ENCODE results near the gene DPP9. TPM values are rescaled to one million over a fixed set of nuclear protein-coding genes. Genes with fewer than 3 reads are reported as not detected.

DPP9 gene
- total RNA-seq, 1 donor from 2014 or later, result 17.1 TPM

DNA sequence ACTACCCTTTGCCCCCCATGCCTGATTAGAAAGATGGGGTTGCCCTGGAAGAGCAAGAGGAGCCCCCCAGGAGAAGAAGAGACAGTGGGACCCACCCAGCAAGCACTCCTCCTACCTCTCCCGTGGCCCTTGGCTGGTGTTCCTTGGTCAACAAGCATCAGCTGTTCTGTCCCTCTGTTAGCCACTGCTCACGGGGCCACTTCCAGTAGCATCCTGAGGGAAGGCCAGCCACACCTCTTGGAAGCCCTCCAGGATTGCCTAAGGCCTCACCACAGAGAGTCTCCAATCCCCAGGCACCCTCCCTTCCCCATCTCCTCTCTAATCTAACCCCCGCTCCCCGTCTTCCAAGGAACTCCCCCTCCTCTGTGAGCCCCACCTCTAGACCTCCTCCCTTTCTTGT, 15.1 kb upstream of the DPP9 start:
- DNase-seq (ENCODE audit: low spot score), result no peak
- H3F3A ChIP-seq (ENCODE audit: low read depth), result peaks cover 11% of the 10 kb centered on the region
- H3K4me2 ChIP-seq, result peak overlapping the region; percentile 69
- H3K4me1 ChIP-seq, result peaks cover 23% of the 10 kb centered on the region
- Mint-ChIP-seq H3K4me3 (peak overlapping the region; percentile 48), H3K36me3 (no peaks in the 10 kb centered on the region), H3K9me3 (no peaks in the 10 kb centered on the region), H3K27ac (no peak overlapping the region), H3K27me3 (ENCODE audit: insufficient read depth, low read depth) (peaks cover 9% of the 10 kb centered on the region), H3K4me1 (peaks cover 15% of the 10 kb centered on the region)
- no peak overlapping the region for H2AFZ ChIP-seq (replicated peaks)
- TF ChIP-seq EZH2phosphoT487 (IDR thresholded peaks at IDR 0.05) (no peak), EZH2 (IDR thresholded peaks at IDR 0.05) (no peak)
- TF ChIP-seq, protein P1, sequence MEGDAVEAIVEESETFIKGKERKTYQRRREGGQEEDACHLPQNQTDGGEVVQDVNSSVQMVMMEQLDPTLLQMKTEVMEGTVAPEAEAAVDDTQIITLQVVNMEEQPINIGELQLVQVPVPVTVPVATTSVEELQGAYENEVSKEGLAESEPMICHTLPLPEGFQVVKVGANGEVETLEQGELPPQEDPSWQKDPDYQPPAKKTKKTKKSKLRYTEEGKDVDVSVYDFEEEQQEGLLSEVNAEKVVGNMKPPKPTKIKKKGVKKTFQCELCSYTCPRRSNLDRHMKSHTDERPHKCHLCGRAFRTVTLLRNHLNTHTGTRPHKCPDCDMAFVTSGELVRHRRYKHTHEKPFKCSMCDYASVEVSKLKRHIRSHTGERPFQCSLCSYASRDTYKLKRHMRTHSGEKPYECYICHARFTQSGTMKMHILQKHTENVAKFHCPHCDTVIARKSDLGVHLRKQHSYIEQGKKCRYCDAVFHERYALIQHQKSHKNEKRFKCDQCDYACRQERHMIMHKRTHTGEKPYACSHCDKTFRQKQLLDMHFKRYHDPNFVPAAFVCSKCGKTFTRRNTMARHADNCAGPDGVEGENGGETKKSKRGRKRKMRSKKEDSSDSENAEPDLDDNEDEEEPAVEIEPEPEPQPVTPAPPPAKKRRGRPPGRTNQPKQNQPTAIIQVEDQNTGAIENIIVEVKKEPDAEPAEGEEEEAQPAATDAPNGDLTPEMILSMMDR (IDR thresholded peaks at IDR 0.05), result no peak
- no peak overlapping the region for H3K4me3 ChIP-seq
- no peaks in the 10 kb centered on the region for H4K20me1 ChIP-seq (ENCODE audit: low read depth)
- no peak overlapping the region for H3K9ac ChIP-seq
- no peaks in the 10 kb centered on the region for H3K79me2 ChIP-seq (ENCODE audit: low read depth)
- H3K9me3 ChIP-seq (ENCODE audit: low read depth), result no peaks in the 10 kb centered on the region
- H3K27me3 ChIP-seq, result no peaks in the 10 kb centered on the region
- H3K36me3 ChIP-seq, result no peaks in the 10 kb centered on the region
- no peak overlapping the region for H3K27ac ChIP-seq

DNA sequence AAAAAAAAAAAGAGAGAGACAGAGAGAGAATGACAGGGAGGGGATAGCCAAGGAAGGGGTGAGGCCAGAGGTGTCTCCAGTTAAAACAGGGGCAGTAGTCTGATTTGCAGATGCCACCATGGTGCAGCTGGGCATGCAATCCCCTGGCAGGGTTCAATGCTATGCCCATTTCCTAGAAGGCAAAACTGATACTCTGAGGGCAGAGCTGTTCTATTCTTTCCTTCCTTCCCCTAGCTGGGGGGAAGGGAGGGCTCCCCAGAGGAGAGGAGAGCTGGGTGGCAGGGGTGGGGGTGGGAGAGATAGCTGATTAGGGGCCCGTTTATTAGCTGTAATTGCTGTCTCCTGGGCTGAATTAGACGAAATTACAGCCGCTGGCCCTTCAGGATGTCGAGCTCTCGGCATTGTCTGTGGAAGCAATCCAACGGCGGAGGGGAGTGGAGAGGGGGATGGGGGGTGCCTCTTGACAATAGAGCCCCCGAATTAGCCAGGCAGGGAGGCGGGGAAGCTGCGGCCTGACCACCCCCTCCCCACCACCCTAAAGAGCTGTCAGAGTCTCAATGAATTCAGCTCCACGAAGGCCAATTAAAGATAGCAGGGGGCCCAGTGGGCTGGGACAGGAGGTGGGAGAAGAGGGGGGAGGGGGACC, 14.4 kb upstream of the DPP9 start:
- Histone ChIP-seq H3K79me2 (ENCODE audit: low read depth) (no peaks in the 10 kb centered on the region), H3K27ac (no peak overlapping the region), H3K4me1 (peaks cover 21% of the 10 kb centered on the region), H4K20me1 (ENCODE audit: low read depth) (no peaks in the 10 kb centered on the region), H3K9ac (no peak overlapping the region), H3K4me2 (peak overlapping the region; percentile 69), H2AFZ (replicated peaks) (peak overlapping the region; percentile 57), H3K36me3 (no peaks in the 10 kb centered on the region), H3K4me3 (peak overlapping the region; percentile 24), H3K9me3 (ENCODE audit: low read depth) (no peaks in the 10 kb centered on the region), H3K27me3 (no peaks in the 10 kb centered on the region), H3F3A (ENCODE audit: low read depth) (peaks cover 11% of the 10 kb centered on the region)
- H3K9me3 Mint-ChIP-seq, result no peaks in the 10 kb centered on the region
- peaks cover 9% of the 10 kb centered on the region for H3K27me3 Mint-ChIP-seq (ENCODE audit: insufficient read depth, low read depth)
- H3K36me3 Mint-ChIP-seq, result no peaks in the 10 kb centered on the region
- no peak overlapping the region for H3K27ac Mint-ChIP-seq
- DNase-seq (ENCODE audit: low spot score), result peak; percentile 86
- TF ChIP-seq, protein P1 (IDR thresholded peaks at IDR 0.05), result no peak
- TF ChIP-seq EZH2phosphoT487 (IDR thresholded peaks at IDR 0.05) (no peak), EZH2 (IDR thresholded peaks at IDR 0.05) (no peak)
- H3K4me3 Mint-ChIP-seq, result no peak overlapping the region
- peaks cover 12% of the 10 kb centered on the region for H3K4me1 Mint-ChIP-seq

DNA sequence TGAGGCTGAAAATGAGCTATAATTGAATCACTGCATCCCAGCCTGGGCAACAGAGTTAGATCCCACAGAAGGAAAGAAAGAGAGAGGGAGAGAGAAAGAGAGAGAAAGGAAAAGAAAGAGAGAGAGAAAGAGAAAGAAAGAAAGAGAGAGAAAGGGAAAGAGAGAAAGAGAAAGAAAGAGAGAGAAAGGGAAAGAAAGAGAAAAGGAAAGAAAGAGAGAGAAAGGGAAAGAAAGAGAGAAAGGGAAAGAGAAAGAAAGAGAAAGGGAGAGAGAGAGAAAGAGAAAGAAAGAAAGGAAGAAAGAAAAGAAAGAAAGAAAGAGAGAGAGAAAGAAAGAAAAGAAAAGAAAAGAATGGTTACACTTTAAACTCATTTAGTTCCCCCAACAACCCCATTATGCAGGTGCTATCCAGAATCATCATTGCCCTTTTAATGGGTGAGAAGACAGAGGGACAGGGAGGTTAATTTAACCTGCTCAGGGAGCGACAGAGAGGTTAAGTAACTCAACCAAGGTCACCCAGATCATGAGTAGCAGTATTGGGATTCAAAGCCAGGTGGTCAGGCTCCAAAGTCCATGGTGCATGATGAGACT, 10.2 kb upstream of the DPP9 start:
- Histone ChIP-seq H2AFZ (replicated peaks) (no peak overlapping the region), H4K20me1 (ENCODE audit: low read depth) (no peaks in the 10 kb centered on the region), H3K9ac (no peak overlapping the region), H3F3A (ENCODE audit: low read depth) (peaks cover 18% of the 10 kb centered on the region), H3K27me3 (no peaks in the 10 kb centered on the region), H3K36me3 (no peaks in the 10 kb centered on the region), H3K4me1 (peaks cover 16% of the 10 kb centered on the region), H3K9me3 (ENCODE audit: low read depth) (no peaks in the 10 kb centered on the region), H3K4me2 (no peak overlapping the region), H3K4me3 (no peak overlapping the region), H3K27ac (no peak overlapping the region), H3K79me2 (ENCODE audit: low read depth) (no peaks in the 10 kb centered on the region)
- Mint-ChIP-seq H3K4me3 (no peak overlapping the region), H3K27ac (no peak overlapping the region), H3K27me3 (ENCODE audit: insufficient read depth, low read depth) (peaks cover 14% of the 10 kb centered on the region), H3K9me3 (no peaks in the 10 kb centered on the region), H3K4me1 (peaks cover 11% of the 10 kb centered on the region), H3K36me3 (no peaks in the 10 kb centered on the region)
- DNase-seq (ENCODE audit: low spot score), result no peak
- no peak for TF ChIP-seq EZH2phosphoT487 (IDR thresholded peaks at IDR 0.05)
- TF ChIP-seq, protein P1 (IDR thresholded peaks at IDR 0.05), result no peak
- no peak for TF ChIP-seq EZH2 (IDR thresholded peaks at IDR 0.05)

Data from neural progenitor cell (in vitro differentiated cells).